Coronary artery (tissue), 2 donors: ENCODE results near the gene CHORDC1.

Experiments
- DNase-seq: peaks from one replicate; pipeline ENCODE4 v3.0.0-alpha.2; 2017; ENCODE audit warnings: low spot score
- H3K27ac ChIP-seq, 2 donors: fragments of 200-600 bp; sonication (generic); one replicate each; pipeline ENCODE4 v1.5.1; 2016 to 2019
- H3K4me3 ChIP-seq: fragments of 200-600 bp; sonication (generic); 2 replicates; pipeline ENCODE4 v1.5.1; 2016; ENCODE audit warnings: mild to moderate bottlenecking, moderate library complexity
- TF ChIP-seq, protein P1 (sequence below): fragments of 200-600 bp; sonication (generic); IDR thresholded peaks from one replicate; pipeline ENCODE4 v1.5.1; 2019; ENCODE audit warnings: antibody characterized with exemption

Gene CHORDC1

GRCh38 chr11:90204407-90204806 is 18.4 kb downstream of the CHORDC1 start:
- Histone ChIP-seq H3K4me3 (no peak overlapping the region), H3K27ac (no peak overlapping the region)
- TF ChIP-seq, protein P1, sequence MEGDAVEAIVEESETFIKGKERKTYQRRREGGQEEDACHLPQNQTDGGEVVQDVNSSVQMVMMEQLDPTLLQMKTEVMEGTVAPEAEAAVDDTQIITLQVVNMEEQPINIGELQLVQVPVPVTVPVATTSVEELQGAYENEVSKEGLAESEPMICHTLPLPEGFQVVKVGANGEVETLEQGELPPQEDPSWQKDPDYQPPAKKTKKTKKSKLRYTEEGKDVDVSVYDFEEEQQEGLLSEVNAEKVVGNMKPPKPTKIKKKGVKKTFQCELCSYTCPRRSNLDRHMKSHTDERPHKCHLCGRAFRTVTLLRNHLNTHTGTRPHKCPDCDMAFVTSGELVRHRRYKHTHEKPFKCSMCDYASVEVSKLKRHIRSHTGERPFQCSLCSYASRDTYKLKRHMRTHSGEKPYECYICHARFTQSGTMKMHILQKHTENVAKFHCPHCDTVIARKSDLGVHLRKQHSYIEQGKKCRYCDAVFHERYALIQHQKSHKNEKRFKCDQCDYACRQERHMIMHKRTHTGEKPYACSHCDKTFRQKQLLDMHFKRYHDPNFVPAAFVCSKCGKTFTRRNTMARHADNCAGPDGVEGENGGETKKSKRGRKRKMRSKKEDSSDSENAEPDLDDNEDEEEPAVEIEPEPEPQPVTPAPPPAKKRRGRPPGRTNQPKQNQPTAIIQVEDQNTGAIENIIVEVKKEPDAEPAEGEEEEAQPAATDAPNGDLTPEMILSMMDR, result no peak
- no peak for DNase-seq

GRCh38 chr11:90202342-90202741 is 20.5 kb downstream of the CHORDC1 start:
- TF ChIP-seq, protein P1, result no peak
- Histone ChIP-seq H3K27ac (no peak overlapping the region), H3K4me3 (no peak overlapping the region)
- DNase-seq, result no peak

DNA sequence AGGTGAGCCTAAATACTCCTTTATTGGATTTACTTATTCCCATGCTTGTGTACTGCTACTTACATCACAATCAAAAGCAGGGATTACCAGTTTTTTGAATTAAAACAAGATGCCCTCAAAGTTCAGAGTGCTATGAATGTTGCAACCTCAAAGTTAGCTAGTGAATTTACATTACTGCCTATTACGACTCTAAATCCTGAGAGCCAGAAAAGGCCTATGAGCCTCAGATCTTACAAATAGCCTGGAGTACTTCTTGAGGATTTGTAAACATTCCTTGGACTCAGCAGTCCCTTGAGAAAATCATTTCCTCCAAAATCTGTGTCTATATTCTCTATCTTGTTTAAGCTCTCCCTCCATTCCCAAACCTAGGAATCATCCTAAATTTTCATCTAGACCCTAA is 25.5 kb downstream of the CHORDC1 start:
- no peak for DNase-seq
- TF ChIP-seq, protein P1, result no peak
- no peak overlapping the region for H3K4me3 ChIP-seq
- H3K27ac ChIP-seq, result no peak overlapping the region

DNA sequence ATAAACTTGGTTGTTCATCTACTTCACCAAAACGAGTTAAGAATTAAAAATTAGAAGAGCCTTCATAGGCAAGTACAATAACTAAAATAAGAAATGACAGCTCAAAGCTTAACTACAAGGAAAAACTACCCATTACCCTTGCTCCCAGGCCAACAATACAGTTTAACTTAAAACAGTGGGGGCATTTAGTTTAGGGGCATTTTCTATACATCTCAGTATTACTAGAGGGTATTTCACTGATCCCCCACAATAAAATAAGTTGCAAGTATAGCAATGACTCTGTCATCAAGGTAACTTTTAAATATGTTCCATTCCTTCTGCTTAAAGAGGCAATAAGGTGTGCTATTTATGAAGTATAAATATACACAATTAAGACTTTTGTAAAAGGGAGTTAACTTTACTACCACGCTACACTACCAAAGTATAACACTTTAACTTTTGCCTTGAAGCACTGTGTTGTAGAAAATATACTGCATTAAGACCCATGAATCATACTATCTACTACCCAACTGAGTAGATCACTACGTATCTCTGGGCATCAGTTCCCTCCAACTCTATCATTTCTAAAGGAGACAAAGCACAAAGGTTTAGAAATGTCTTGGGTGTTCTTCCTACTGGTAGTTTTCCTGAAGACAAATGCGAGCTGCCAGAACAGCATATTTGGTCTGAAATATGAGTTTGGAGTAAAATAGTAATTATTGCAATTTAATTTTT is 29.8 kb downstream of the CHORDC1 start:
- TF ChIP-seq, protein P1, result no peak
- Histone ChIP-seq H3K4me3 (no peak overlapping the region), H3K27ac (no peak overlapping the region)
- no peak for DNase-seq

DNA sequence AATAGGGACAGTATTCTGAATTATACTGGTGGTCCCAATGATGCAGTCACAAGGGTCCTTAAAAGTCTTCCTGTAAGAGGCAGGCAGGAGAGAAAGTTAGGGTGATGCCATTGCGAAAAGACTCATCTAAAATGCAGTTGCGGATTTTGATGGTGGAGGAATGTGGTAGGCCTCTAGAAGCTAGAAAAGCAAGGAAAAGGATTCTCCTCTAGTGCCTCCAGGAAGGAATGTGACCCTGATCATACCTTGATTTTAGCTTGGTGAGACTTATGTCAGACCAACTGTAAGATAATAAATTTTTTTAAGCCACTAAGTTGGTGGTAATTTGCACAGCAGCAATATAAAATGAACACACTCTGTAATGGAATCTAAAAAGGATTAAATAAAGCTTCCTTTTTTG is 33.8 kb downstream of the CHORDC1 start:
- no peak overlapping the region for H3K27ac ChIP-seq
- no peak overlapping the region for H3K4me3 ChIP-seq
- TF ChIP-seq, protein P1, result no peak
- DNase-seq, result no peak

GRCh38 chr11:90187839-90188238 is 35.0 kb downstream of the CHORDC1 start:
- H3K4me3 ChIP-seq, result no peak overlapping the region
- TF ChIP-seq, protein P1, result no peak
- H3K27ac ChIP-seq, result no peak overlapping the region
- no peak for DNase-seq

GRCh38 chr11:90179923-90180322 is 42.9 kb downstream of the CHORDC1 start:
- TF ChIP-seq, protein P1, result no peak
- Histone ChIP-seq H3K27ac (no peak overlapping the region), H3K4me3 (no peak overlapping the region)
- no peak for DNase-seq
